Measurements from ENCODE around the gene GPC1.

GPC1 gene

GRCh38 chr2:240419271-240419670 is 16.2 kb upstream of the GPC1 start:
- Histone ChIP-seq H3K36me3 (ENCODE audit: insufficient read depth, low read length) (no peaks in the 10 kb centered on the region; the same call in 1 of the 2 replicates), H4K20me1 (ENCODE audit: insufficient read depth, low read length) (no peaks in the 10 kb centered on the region)
- TF ChIP-seq CTCF (IDR thresholded peaks at IDR 0.05; ENCODE audit: low read length), result no peak

GRCh38 chr2:240419723-240420122 is 15.7 kb upstream of the GPC1 start:
- H3F3A ChIP-seq (ENCODE audit: insufficient read depth, low read length), result no peaks in the 10 kb centered on the region
- H3K27ac ChIP-seq (ENCODE audit: low read depth, low read length, poor library complexity, severe bottlenecking), result no peak overlapping the region
- no peak overlapping the region for H3K4me3 ChIP-seq (ENCODE audit: low read depth, low read length, poor library complexity, severe bottlenecking)
- peaks cover 21% of the 10 kb centered on the region; the same call in 1 of the 2 replicates for H3K27me3 ChIP-seq (ENCODE audit: insufficient read depth, low read length)
- H2AFZ ChIP-seq (ENCODE audit: low read length), result no peak overlapping the region
- H3K9me3 ChIP-seq (ENCODE audit: low read length), result peaks cover 8% of the 10 kb centered on the region; the same call in 1 of the 2 replicates
- no peaks in the 10 kb centered on the region for H3K4me1 ChIP-seq (ENCODE audit: insufficient read depth, low read length, severe bottlenecking)
- H3K36me3 ChIP-seq (ENCODE audit: insufficient read depth, low read length), result no peaks in the 10 kb centered on the region; the same call in 1 of the 2 replicates
- H4K20me1 ChIP-seq (ENCODE audit: insufficient read depth, low read length), result no peaks in the 10 kb centered on the region
- TF ChIP-seq EZH2 (IDR thresholded peaks at IDR 0.05; ENCODE audit: borderline replicate concordance, low read length), result no peak
- H3K9me2 ChIP-seq (ENCODE audit: low read depth, low read length), result no peaks in the 10 kb centered on the region
- no peak overlapping the region for H3K9ac ChIP-seq (ENCODE audit: low read length)
- H3K4me2 ChIP-seq (ENCODE audit: low read length), result no peak overlapping the region
- no peaks in the 10 kb centered on the region for H3K79me2 ChIP-seq (ENCODE audit: insufficient read depth, low read length)

More at GRCh38 chr2:240419271-240419670, 16.2 kb upstream of the GPC1 start:
- peaks cover 8% of the 10 kb centered on the region; the same call in 1 of the 2 replicates for H3K9me3 ChIP-seq (ENCODE audit: low read length)
- no peak overlapping the region for H2AFZ ChIP-seq (ENCODE audit: low read length)
- H3K9ac ChIP-seq (ENCODE audit: low read length), result no peak overlapping the region
- no peaks in the 10 kb centered on the region for H3F3A ChIP-seq (ENCODE audit: insufficient read depth, low read length)
- no peaks in the 10 kb centered on the region for H3K4me1 ChIP-seq (ENCODE audit: insufficient read depth, low read length, severe bottlenecking)
- H3K79me2 ChIP-seq (ENCODE audit: insufficient read depth, low read length), result no peaks in the 10 kb centered on the region
- H3K4me2 ChIP-seq (ENCODE audit: low read length), result no peak overlapping the region
- no peak overlapping the region for H3K4me3 ChIP-seq (ENCODE audit: low read depth, low read length, poor library complexity, severe bottlenecking)
- H3K27ac ChIP-seq (ENCODE audit: low read depth, low read length, poor library complexity, severe bottlenecking), result no peak overlapping the region
- no peaks in the 10 kb centered on the region for H3K9me2 ChIP-seq (ENCODE audit: low read depth, low read length)
- H3K27me3 ChIP-seq (ENCODE audit: insufficient read depth, low read length), result peaks cover 21% of the 10 kb centered on the region; the same call in 1 of the 2 replicates

- Histone ChIP-seq H3F3A (ENCODE audit: insufficient read depth, low read length) (no peaks in the 10 kb centered on the region), H2AFZ (ENCODE audit: low read length) (no peak overlapping the region), H3K9me2 (ENCODE audit: low read depth, low read length) (no peaks in the 10 kb centered on the region), H3K36me3 (ENCODE audit: insufficient read depth, low read length) (no peaks in the 10 kb centered on the region; the same call in 1 of the 2 replicates), H3K4me3 (ENCODE audit: low read depth, low read length, poor library complexity, severe bottlenecking) (no peak overlapping the region), H4K20me1 (ENCODE audit: insufficient read depth, low read length) (no peaks in the 10 kb centered on the region), H3K4me2 (ENCODE audit: low read length) (no peak overlapping the region), H3K4me1 (ENCODE audit: insufficient read depth, low read length, severe bottlenecking) (no peaks in the 10 kb centered on the region), H3K9me3 (ENCODE audit: low read length) (peaks cover 8% of the 10 kb centered on the region; the same call in 1 of the 2 replicates), H3K9ac (ENCODE audit: low read length) (no peak overlapping the region), H3K79me2 (ENCODE audit: insufficient read depth, low read length) (no peaks in the 10 kb centered on the region), H3K27ac (ENCODE audit: low read depth, low read length, poor library complexity, severe bottlenecking) (no peak overlapping the region), H3K27me3 (ENCODE audit: insufficient read depth, low read length) (peaks cover 21% of the 10 kb centered on the region; the same call in 1 of the 2 replicates)
- no peak for TF ChIP-seq EZH2 (IDR thresholded peaks at IDR 0.05; ENCODE audit: borderline replicate concordance, low read length)
- TF ChIP-seq CTCF (IDR thresholded peaks at IDR 0.05; ENCODE audit: low read length), result no peak
These were observed 15.0 kb upstream of the GPC1 start for GRCh38 chr2:240420206-240421104.
